NCI-H1092 (cell line): ENCODE measurements around the gene CYP4F8.
A peak's percentile ranks its signal among the peaks of the same experiment; 100 is the strongest.

Source experiments
- DNase-seq: peaks from one replicate; lab custom pipeline; 2025; lab: John Stamatoyannopoulos, UW

Gene CYP4F8

GRCh38 chr19:15616627-15617270 is 1.7 kb downstream of the CYP4F8 start:
- DNase-seq = no peak

DNA sequence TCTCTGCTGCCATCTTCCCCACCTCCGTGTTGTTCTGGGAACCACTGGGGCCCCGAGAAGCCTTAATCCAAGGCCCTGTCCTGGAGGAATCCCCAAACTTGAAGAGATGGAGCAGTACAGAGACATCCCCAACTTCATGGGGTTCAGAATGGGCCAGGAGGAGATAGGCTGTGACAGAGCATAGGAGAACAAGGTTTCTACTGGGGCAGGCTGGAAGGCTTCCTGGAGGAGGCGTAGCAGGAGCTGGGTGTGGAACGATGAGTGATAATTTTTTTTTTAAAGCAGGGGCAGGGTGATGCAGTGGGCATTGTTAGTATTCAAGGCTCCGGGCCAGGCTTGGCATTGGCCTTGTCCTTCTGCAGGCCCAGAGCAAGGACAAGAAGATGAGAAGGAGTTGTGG is 3.3 kb downstream of the CYP4F8 start:
- DNase-seq = no peak

DNA sequence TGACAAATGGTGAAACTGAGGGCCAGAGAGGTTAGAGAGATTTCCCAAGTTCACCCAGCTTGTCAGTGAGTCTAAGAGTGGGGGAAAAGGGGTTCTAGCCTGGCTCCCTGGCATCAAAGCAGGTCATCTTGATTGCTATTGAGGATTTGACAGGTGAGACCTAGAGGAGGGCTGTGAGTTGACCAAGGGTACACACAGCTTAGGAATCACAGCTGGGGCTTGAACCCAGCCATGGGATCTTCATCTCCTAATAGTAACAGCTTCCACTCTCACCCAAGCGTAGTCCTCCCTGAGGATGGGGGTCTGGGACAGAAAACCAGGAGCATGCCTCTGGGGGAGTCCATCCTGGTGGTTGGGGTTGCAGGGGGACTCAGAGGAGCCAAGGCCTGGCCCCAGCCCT is 6.8 kb downstream of the CYP4F8 start:
- no peak for DNase-seq

DNA sequence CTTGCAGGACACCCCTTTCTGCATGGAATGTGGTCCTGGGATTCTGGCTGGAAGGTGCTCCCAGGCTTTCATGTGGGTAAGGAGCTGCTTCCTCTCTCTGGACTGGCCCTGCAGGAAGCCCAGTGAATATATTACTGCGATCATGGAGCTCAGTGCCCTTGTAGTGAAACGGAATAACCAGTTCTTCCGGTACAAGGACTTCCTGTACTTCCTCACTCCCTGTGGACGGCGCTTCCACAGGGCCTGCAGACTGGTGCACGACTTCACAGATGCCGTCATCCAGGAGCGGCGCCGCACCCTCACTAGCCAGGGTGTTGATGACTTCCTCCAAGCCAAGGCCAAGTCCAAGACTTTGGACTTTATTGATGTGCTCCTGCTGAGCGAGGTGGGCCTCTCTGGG is 8.0 kb downstream of the CYP4F8 start:
- DNase-seq = no peak

DNA sequence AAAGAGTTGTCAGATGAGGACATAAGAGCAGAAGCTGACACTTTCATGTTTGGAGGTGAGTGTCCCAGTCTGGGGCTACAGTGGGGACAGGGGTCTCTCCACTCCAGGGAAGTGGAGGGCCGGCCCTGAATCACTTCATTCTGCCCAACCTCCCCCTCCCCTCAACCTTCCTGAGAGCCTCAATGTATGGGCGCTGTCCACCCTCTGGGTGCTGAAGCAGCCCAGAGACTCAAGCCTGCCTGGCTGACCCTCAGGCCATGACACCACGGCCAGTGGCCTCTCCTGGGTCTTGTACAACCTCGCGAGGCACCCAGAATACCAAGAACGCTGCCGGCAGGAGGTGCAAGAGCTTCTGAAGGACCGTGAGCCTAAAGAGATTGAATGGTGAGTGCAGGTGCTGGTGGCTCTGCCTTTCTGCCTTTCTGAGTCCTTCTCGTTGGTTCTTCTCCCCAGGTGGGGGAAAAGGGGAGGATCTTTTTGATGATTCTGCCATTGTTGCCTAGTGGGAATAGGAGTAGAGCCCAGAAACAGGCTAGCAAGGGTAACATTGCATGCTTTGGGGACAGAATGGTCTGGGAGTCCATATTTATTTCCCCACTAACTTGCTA is 8.8 kb downstream of the CYP4F8 start:
- DNase-seq = no peak

DNA sequence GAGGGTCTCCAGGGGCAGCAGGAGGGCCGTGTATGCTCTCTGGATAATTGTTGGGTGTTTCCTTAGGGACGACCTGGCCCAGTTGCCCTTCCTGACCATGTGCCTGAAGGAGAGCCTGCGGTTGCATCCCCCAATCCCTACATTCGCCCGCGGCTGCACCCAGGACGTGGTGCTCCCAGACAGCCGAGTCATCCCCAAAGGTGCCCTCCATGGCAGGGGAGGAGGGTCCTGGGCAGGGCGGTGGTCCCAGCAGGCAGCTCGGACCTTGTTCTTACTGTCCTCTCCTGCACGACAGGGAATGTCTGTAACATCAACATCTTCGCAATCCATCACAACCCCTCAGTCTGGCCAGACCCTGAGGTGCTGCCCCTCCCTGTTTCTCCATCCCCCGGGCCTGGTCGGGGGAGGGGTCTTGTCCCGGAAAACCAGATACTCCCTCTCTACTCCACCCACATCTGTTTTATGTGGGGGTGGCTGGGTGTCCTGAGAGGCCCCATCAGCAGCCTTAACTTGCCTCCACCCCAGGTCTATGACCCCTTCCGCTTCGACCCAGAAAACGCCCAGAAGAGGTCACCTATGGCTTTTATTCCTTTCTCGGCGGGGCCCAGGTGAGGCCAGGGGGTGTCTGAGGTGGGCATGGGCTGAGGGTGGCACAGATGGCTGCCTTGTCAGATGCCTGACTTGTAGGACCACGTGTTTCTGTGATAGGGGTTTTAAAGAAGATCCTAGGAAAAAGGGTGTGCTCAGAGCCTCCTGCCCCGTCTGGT is 13.4 kb downstream of the CYP4F8 start:
- DNase-seq = no peak

- DNase-seq = peak; percentile 21
Observed at GRCh38 chr19:15629003-15629880, 14.2 kb downstream of the CYP4F8 start.

GRCh38 chr19:15631817-15632216 is 16.8 kb downstream of the CYP4F8 start:
- DNase-seq = no peak

GRCh38 chr19:15633082-15633835 is 18.2 kb downstream of the CYP4F8 start:
- no peak for DNase-seq

DNA sequence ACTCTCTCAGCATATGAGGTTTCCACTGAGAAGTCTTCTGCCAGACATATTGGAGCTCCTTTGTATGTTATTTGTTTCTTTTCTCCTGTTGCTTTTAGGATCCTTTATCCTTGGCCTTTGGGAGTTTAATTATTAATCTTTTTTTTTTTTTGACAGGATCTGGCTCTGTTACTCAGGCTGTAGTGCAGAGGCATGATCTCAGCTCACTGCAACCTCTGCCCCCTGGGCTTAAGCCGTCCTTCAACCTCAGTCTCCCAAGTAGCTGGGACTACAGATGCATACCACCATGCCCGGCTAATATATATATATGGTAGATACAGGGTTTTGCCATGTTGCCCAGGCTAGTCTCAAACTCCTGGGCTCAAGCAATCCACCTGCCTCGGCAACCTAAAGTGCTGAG is 19.1 kb downstream of the CYP4F8 start:
- DNase-seq = no peak

GRCh38 chr19:15635016-15635805 is 20.2 kb downstream of the CYP4F8 start:
- no peak for DNase-seq

GRCh38 chr19:15636026-15636425 is 21.0 kb downstream of the CYP4F8 start:
- DNase-seq = no peak

GRCh38 chr19:15639596-15639995 is 24.6 kb downstream of the CYP4F8 start:
- no peak for DNase-seq

DNA sequence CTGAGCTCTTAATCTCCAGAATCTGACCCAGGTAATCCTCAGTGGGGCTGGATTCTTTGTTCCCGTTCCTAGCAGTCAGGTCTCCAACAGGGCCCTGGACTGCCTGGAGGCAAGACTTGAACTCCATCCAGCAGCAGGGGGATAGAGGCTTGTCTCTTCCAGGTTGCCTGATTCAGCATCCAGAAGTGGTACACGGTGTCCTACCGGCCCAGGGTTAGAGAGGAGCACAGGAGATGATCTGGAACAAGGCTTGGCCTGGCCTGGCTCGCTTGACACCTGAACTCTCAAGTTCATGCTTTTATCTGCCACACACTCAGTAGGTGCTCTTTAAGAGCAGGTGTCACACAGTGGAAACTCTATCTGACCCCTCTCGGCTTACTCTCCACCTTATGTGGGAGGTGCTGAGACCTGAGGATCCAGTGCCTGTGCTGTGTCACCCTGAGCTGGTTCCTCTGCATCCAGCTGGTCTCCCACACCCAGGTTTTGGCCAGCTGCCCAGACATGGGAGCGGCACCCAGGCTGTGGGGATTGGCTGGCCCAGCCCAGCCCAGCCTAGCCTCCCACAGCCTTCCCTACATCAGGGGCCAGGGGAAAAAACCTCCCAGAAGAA is 25.4 kb downstream of the CYP4F8 start, which contains the start of gene CYP4F3:
Gene CYP4F3, plus strand, starts transcription at position 604 of the 610 bp plus-strand sequence. CDS start 519 bp downstream, outside the sequence.
- peak; percentile 30 for DNase-seq

DNA sequence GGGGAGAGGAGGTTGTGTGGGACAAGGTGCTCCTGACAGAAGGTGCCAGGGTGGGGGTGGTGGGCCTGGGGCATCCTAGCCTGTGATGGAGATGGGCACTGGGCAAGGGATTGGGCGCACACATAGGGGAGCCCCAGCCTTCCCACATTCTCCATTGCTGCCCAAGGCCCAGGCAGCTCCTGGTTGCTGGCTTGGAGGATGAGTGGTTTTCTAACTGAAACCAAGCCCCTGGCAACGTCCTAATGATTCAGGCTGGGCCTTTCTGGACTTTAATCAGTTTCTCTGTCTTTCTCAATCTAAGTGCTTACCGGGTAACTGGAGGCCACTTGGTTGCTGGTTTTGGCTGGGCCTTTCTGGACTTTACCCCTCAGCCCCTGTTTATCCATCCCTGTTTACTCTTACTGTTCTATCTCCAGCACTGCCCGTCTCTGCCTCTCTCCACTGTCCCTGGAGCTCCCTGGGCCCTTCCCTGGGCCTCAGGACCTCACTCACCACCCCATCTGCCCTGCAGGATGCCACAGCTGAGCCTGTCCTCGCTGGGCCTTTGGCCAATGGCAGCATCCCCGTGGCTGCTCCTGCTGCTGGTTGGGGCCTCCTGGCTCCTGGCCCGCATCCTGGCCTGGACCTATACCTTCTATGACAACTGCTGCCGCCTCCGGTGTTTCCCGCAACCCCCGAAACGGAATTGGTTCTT is 26.0 kb downstream of the CYP4F8 start:
- DNase-seq = no peak

DNA sequence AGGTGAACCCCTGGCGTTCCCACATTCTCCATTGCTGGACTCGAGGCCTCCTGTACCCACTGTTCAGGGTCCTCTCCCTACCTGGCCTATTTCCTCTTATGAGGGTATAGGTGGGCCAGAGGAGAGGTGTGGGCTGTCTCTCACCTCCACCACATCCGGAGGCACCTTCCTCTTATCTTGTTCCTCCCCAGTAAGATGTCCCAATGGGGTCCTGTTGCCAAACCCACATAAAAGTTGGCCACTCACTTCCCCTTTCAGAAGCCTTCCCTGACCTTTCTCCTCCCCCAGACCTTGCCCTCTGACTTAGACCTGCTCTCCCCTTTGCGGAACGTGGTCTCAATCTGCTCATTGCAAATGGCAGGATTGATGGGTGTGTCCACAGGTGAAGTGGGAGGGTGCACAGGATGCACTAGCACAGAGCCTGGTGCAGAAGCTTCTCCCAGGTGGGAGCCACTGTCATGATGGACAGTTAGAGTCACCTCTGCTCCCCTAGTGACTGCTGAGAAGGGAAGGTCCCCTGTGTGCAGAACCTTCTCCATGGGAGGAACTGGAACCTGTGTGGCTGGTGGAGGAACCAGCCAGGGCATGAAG is 27.0 kb downstream of the CYP4F8 start:
- no peak for DNase-seq

GRCh38 chr19:15642807-15643206 is 27.8 kb downstream of the CYP4F8 start:
- no peak for DNase-seq

- DNase-seq = no peak
Observed at GRCh38 chr19:15643387-15643786, 28.4 kb downstream of the CYP4F8 start.

- DNase-seq = no peak
Observed at GRCh38 chr19:15644066-15644741, 29.2 kb downstream of the CYP4F8 start.
